Stimulated activated CD8-positive, alpha-beta memory T cell treated with anti-CD3 and anti-CD28 coated beads, Interleukin-15, amount 100 ng/mL, for 24 hours (primary cell): ENCODE measurements around the gene MAN1C1.
"Not testable (repeated sequence)": the region's sequence is repeated elsewhere in the genome, so short reads cannot be mapped to it uniquely, and the experiment has no call there.

Experiments used
- DNase-seq: peaks from one replicate; pipeline ENCODE4 v3.0.0-alpha.2; 2020; ENCODE audit warnings: low read depth

MAN1C1 gene

GRCh38 chr1:25716320-25716719, 99.7 kb downstream of the MAN1C1 start:
- DNase-seq, result no peak

- no peak for DNase-seq
Measured at GRCh38 chr1:25718732-25719131, 102.1 kb downstream of the MAN1C1 start.

DNA sequence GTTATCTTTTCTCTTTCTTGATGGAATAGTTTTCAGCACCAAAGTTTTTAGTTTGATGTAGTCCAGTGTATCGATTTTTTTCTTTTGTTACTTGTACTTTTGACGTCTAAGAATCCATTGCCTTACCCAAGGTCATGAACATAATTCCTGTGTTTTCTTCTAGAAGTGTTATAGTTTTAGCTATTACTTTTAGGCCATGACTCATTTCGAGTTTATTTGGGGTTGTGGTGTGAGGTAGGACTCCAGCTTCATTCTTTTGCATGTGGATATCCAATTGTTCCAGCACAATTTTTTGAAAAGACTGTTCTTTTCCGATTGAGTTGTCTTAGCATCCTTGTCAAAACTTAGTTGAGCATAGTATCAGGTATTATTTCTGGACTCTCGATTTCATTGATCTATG, 104.0 kb downstream of the MAN1C1 start:
- DNase-seq, result no peak

DNA sequence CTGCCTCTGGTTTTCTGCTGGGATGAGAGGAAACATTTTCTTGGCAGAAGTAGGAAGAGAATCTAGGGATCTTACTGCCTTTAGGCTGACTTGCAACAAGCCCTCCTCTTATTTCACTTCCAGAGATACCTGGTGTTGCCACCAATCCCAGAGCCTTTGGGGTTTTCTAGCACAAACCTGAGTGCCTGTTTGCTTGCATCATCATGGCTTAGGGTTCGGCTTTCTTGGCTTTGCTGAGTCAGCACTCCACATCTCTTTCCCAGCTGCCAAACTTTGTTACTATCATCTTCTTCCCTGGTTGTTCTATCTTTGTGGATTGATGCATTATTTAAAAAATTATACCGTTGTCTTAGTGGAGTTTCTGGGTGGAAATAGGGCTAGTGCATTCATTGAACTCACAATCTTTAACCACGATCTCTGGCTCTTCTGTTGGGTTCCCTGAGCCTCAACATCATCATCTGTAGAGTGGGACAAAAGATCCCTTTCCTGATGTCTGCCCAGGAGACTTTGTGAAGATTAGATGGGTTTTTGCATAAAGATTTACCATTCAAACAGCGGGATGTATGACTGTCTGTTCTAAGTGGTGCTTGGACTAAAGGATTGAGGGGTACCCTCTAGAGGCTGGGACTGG, 106.8 kb downstream of the MAN1C1 start:
- no peak for DNase-seq

- DNase-seq, result no peak
Measured at GRCh38 chr1:25724201-25724600, 107.6 kb downstream of the MAN1C1 start.

- DNase-seq, result no peak
Measured at GRCh38 chr1:25724966-25725365, 108.4 kb downstream of the MAN1C1 start.

DNA sequence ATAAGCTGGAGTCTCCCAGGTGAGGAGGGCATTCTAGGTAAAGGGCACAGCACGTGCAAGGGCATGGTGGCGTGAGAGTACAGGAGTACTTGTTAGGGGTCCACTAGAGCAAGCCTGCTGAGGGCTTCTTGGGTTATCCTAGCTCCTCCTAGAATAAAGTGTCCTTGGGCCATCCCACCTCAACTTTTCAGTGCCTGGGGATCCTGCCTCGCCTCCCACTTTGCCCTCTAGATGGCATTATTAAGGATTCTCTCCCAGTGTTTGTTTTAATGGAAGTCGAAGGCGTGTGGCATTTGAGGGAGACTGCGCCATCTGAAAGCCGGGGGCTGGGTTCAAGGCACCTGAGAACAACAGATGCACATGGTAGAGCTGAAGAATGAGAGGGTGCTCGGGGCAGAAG, 108.9 kb downstream of the MAN1C1 start:
- no peak for DNase-seq

- no peak for DNase-seq
Measured at GRCh38 chr1:25727088-25727487, 110.5 kb downstream of the MAN1C1 start.

- DNase-seq, result no peak
Measured at GRCh38 chr1:25727635-25728286, 111.2 kb downstream of the MAN1C1 start.

DNA sequence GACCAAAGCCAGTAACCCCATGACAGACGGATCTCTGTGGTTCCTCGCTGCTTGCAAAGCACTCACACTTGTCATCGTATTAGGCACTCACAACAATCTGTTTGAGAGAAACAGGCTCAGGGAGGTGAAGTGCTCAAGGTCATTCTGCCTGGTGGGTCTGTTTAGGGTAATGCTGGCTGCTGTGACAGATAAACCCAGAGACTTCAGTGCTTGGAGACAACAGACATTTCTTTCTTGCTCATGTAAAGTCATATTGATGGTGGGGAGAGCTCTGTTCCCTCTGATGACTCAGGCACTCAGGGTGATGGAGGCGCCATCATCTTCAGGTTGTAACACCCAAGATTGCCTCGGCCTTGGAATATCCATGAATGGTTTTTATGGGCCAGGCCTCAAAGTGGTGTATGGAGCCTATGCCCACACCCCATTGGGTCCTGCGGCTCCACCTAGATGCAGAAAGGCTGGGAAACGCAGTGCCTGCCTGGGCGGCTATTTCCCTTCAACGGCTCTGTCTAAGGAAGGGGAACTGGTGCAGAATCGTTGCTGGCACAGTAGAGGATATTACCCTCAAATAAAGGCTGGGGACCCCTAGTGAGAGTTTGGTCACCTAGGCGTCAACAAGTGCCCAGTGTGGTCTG, 111.8 kb downstream of the MAN1C1 start:
- DNase-seq, result no peak

DNA sequence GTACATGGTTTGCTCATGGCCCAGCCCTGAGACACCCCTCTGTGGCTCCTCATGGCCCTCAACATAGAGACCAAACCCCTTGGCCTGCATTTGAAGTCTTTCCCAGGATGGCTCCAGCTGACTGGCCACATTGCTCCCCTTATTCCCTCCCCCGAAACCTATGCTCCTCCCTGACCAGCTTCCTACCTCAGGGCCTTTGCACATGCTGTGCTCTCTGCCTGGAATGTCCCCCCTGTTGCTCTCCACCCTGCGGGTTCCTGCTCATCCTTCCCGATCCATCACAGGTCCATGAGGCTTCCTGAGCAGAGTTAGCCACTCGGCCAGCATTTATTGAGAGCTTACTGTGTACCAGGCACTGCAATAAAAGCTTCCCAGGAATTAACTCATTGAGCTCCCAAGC, 112.5 kb downstream of the MAN1C1 start:
- no peak for DNase-seq

DNA sequence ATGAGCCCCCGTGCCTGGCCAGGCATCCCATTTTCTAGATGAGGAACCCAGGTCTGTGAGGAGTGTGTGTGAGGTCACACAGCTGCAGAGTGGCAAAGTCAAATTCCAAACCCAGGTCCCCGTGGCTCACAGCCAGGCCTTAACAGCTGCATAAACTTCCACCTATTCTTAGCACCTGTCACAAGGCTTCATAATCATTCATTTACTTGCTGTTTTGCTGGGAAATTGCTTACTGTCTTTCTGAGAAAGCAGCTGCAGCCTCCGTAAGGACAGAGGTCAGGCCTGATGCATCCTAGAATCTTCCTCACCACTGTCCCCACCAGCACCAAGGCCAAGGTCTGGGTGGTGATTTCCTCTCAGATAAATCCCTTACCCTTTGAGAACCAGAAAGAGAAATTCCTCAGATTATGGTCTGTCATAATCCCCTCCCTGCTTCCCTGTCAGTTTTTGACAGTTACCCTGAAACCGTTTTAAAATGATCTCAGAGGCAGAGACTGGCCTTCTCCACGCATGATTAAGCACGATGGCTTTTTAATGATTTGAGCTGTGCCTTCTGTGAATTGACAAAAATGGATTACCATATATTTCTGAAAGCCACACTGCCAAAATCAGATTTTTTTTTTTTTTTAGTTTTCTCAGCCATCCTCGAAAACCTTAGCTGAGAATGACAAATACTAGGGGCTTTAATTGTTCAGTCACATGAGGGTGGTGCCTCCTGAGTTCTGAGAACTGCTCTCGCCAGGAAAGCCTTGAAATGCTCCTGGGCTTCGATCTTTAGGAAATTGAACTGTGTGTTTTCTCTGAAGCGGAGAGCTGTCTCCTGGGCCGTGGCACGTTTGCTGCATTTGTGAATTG, 113.4 kb downstream of the MAN1C1 start:
- DNase-seq, result no peak

DNA sequence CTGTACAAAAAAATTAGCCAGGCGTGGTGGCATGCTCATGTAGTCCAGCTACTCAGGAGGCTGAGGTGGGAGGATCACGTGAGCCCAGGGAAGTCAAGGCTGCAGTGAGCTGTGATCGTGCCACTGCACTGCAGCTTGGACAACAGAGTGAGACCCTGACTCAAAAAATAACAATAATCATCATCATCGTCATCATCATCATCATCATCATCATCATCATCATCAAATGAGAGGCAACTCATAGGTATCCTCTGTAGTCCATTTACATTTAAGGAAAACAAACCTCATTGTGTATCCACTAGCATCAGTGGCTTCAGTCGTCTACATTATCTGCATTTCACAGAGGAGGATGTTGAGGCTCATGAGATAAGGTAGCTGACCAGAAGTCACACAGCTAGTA, 114.6 kb downstream of the MAN1C1 start:
- DNase-seq, result no peak

- no peak for DNase-seq
Measured at GRCh38 chr1:25731626-25732370, 115.2 kb downstream of the MAN1C1 start.

DNA sequence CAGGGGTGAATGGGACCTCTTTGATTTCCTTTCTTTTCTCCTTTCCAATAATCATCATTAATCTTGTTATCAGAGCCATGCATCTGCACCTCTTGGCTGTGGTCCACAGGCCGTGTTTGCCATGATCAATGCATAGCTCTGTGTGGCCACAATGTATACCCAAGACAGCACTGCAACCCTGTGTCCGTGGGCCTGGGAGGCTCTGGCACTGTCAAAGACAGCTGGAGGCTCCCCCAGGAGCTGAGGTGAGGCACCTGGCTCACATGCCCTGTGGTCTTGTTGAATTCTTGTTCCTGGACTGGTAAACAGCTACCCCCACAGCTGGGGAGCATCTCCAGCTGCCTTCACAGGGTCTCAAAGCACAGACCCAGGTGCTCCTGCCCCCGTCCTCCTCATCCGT, 116.2 kb downstream of the MAN1C1 start:
- DNase-seq, result no peak

GRCh38 chr1:25733271-25733670, 116.7 kb downstream of the MAN1C1 start:
- no peak for DNase-seq

- not testable (repeated sequence) for DNase-seq
Measured at GRCh38 chr1:25734991-25735390, 118.4 kb downstream of the MAN1C1 start.

GRCh38 chr1:25735956-25736529, 119.5 kb downstream of the MAN1C1 start:
- no peak for DNase-seq

- no peak for DNase-seq
Measured at GRCh38 chr1:25737130-25737529, 120.5 kb downstream of the MAN1C1 start.

- DNase-seq, result no peak
Measured at GRCh38 chr1:25738499-25738898, 121.9 kb downstream of the MAN1C1 start.

DNA sequence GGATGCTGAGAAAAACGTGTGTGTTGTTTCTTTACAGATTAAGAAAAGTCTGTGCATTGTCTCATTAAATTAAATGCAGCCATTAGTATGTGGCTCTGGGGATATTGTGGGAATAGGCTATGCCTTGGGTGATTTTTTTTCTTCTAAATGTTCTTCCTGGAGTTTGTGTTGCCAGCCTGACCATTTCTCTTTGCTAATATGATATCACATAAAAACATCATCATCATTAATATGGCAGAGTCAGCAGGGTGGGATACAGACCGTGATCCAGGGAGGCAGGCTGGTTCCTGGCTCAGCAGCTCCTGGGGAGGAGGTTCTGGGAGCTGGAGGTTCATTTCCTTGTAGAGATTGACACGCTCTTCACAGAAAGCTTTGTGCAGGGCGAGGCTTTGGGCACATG, 122.8 kb downstream of the MAN1C1 start:
- no peak for DNase-seq

DNA sequence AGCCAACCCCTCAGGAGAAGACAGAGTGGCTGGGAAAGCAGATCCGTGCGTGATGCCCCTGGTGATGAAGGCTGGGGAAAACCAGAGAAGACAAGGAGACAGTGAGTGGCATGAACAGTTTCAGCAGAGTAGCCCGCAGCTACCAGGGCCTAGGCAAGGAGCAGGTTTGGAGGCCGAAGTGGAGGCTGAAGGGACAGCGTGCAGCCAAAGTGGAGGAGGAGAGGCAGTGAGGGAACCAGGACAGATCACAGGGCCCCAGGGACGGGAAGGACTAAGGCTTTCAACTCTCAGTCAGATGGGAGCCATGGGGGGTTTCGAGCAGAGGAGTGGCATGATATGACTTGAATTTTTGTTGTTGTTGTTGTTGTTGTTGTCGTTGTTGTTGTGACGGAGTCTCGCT, 123.5 kb downstream of the MAN1C1 start:
- no peak for DNase-seq
